Peyer's patch (tissue), 4 donors: ENCODE results near the gene ABHD17A.
A peak's percentile ranks its signal among the peaks of the same experiment; 100 is the strongest.

ENCODE experiments used
- POLR2A ChIP-seq, 2 donors: fragments of 450-650 bp; IDR thresholded peaks; one replicate each; pipeline ENCODE4 v1.5.1; 2017; ENCODE audit warnings: antibody characterized with exemption in 2 of 2, mild to moderate bottlenecking in 2 of 2, moderate library complexity in 2 of 2
- TF ChIP-seq, protein P1 (sequence below), 6 experiments: fragments of 450-650 bp in 4 of 6; fragments of 200-600 bp in 2 of 6; sonication (generic) in 1 of 6; IDR thresholded peaks; one replicate each; pipeline ENCODE4 v1.5.1; 2017 to 2019; ENCODE audit warnings: antibody characterized with exemption in 6 of 6, mild to moderate bottlenecking in 3 of 6, moderate library complexity in 1 of 6

GRCh38 chr19:1875646-1876495 is 9.4 kb downstream of the ABHD17A start:
- TF ChIP-seq, protein P1, sequence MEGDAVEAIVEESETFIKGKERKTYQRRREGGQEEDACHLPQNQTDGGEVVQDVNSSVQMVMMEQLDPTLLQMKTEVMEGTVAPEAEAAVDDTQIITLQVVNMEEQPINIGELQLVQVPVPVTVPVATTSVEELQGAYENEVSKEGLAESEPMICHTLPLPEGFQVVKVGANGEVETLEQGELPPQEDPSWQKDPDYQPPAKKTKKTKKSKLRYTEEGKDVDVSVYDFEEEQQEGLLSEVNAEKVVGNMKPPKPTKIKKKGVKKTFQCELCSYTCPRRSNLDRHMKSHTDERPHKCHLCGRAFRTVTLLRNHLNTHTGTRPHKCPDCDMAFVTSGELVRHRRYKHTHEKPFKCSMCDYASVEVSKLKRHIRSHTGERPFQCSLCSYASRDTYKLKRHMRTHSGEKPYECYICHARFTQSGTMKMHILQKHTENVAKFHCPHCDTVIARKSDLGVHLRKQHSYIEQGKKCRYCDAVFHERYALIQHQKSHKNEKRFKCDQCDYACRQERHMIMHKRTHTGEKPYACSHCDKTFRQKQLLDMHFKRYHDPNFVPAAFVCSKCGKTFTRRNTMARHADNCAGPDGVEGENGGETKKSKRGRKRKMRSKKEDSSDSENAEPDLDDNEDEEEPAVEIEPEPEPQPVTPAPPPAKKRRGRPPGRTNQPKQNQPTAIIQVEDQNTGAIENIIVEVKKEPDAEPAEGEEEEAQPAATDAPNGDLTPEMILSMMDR (IDR thresholded peaks at IDR 0.05): no peak
- TF ChIP-seq POLR2A (IDR thresholded peaks at IDR 0.05): peak; percentile 87 to 91
